ENCODE measurements around the gene CACNA1B. TPM values are rescaled to one million over a fixed set of nuclear protein-coding genes. Genes with fewer than 3 reads are reported as not detected.

Gene CACNA1B
- total and polyA plus RNA-seq, 2 of the 4 experiments (the other 2 are of a cell fraction): 0.02 TPM; not detected in 1

DNA sequence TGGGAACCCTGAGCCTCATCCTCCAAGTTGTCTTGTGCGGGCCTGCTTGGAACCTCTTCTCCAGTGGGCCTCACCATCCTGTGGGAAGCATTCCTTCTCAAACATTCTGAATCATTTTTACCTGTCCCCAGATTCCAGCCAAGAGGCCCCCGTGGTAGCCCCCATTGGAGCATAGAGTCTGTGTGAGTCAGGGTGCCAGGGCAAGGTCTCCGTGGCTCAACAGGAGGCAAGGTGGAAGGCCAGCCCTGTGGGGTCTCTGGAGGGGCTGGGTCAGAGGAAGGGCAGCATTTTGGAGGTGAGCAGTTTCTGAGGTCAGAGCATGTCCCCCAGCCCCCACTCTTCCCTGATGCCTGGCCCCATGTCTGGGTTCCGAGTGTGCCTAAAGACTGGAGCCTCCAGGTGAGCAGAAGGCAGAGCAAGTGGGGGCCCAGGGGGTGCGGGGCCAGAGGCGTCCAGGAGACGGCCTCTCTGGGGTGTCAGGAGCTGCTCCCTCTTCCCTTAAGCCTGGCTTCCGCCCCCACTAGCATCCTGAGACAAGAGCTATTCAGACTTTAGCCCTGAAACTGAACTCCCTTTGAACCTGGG is 2.1 kb downstream of the CACNA1B start:
- Histone ChIP-seq H4K91ac (ENCODE audit: insufficient read depth, low read depth, low read length) (no peak overlapping the region), H2AK5ac (ENCODE audit: low read depth, low read length) (no peak overlapping the region), H2BK20ac (ENCODE audit: low read depth, low read length) (no peak overlapping the region), H3K4ac (ENCODE audit: low read depth, low read length) (no peak overlapping the region), H3K36me3 (ENCODE audit: control insufficient read depth, insufficient read depth, low read length) (no peaks in the 10 kb centered on the region), H2AFZ (replicated peaks; ENCODE audit: low read length, poor library complexity) (no peak overlapping the region), H2BK5ac (ENCODE audit: low read depth, low read length, poor library complexity, severe bottlenecking) (no peak overlapping the region), H3K18ac (ENCODE audit: low read depth, low read length) (no peak overlapping the region), H3K4me2 (ENCODE audit: low read depth, low read length) (no peak overlapping the region), H4K8ac (ENCODE audit: low read depth in 2 of 2, low read length in 2 of 2) (no peak overlapping the region), H3K9ac (ENCODE audit: low read depth, low read length) (no peak overlapping the region), H3K79me1 (ENCODE audit: low read depth in 1 of 2, low read length in 2 of 2) (no peaks in the 10 kb centered on the region), H2BK15ac (ENCODE audit: low read depth, low read length) (no peak overlapping the region), H3K4me1 (ENCODE audit: control insufficient read depth, insufficient read depth, low read length) (no peaks in the 10 kb centered on the region), H3K27me3 (ENCODE audit: control insufficient read depth, insufficient read depth, low read length) (no peaks in the 10 kb centered on the region; the same call in 1 of the 2 replicates), H3K27ac (ENCODE audit: insufficient read depth, low read length) (no peak overlapping the region), H3K14ac (replicated peaks; ENCODE audit: low read depth, low read length) (no peak overlapping the region), H2AK9ac (replicated peaks; ENCODE audit: low read depth, low read length, poor library complexity) (no peak overlapping the region), H3K4me3 (ENCODE audit: insufficient read depth, low read depth, low read length) (no peak overlapping the region), H3K23ac (ENCODE audit: low read depth, low read length) (no peak overlapping the region), H3K56ac (ENCODE audit: extremely low read depth, insufficient read depth, low read length) (no peak overlapping the region), H2BK120ac (ENCODE audit: low read depth, low read length) (no peak overlapping the region), H3K9me1 (ENCODE audit: insufficient read depth, low read length) (no peaks in the 10 kb centered on the region), H4K5ac (ENCODE audit: low read depth, low read length) (no peak overlapping the region), H3K9me3 (ENCODE audit: control insufficient read depth, insufficient read depth, low read length) (peaks cover 16% of the 10 kb centered on the region), H4K20me1 (ENCODE audit: insufficient read depth, low read length) (no peaks in the 10 kb centered on the region)
- intact Hi-C loops (cut with micrococcal nuclease) (no loop called here), in situ Hi-C loops (cut with MboI; ENCODE audit: low sequenced_read_pairs) (no loop called here), dilution Hi-C loops (cut with HindIII; ENCODE audit: low sequenced_read_pairs, unreplicated experiment) (no loop called here)
- no peak for DNase-seq
- CTCF ChIA-PET: no interaction called here
- POLR2A ChIA-PET (ENCODE audit: unreplicated experiment): no interaction called here
- TF ChIP-seq CHD1 (IDR thresholded peaks at IDR 0.05; ENCODE audit: low read depth, low read length) (no peak), BHLHE40 (IDR thresholded peaks at IDR 0.05; ENCODE audit: low read depth, low read length) (no peak), POLR2A (IDR thresholded peaks at IDR 0.05; ENCODE audit: low read depth, low read length) (no peak), RAD21 (IDR thresholded peaks at IDR 0.05; ENCODE audit: low read length) (no peak), RCOR1 (IDR thresholded peaks at IDR 0.05; ENCODE audit: insufficient replicate concordance, low read length) (no peak), NFE2L2 (IDR thresholded peaks at IDR 0.05; ENCODE audit: low read depth, low read length) (no peak), MAZ (IDR thresholded peaks at IDR 0.05; ENCODE audit: borderline replicate concordance, low read depth, low read length) (no peak), FOS (IDR thresholded peaks at IDR 0.05; ENCODE audit: low read depth, low read length) (no peak), MXI1 (IDR thresholded peaks at IDR 0.05; ENCODE audit: borderline replicate concordance, low read depth, low read length) (no peak), RFX5 (IDR thresholded peaks at IDR 0.05; ENCODE audit: low read depth, low read length) (no peak)
- WGBS, 2 experiments (ENCODE audit: extremely low coverage in 2 of 2, insufficient read length in 1 of 2): no CpG with 5 or more reads among the region's 8 CpGs
- no TSS peak for BruUV-seq (replicated peaks)
- no peak for ATAC-seq (ENCODE audit: low read depth)

Measured in IMR-90 (cell line).